HG03139 (cell line): ENCODE results near the gene NCBP3.

Experiments
- ATAC-seq: cut with Tn5 transposase; IDR thresholded peaks from one replicate; pipeline ENCODE4 v1.9.1; 2021; ENCODE audit not compliant: unreplicated experiment

NCBP3 gene

GRCh38 chr17:3761036-3761917, 84.8 kb downstream of the NCBP3 start:
- no peak for ATAC-seq

GRCh38 chr17:3759597-3760216, 86.3 kb downstream of the NCBP3 start:
- no peak for ATAC-seq

GRCh38 chr17:3755335-3756030, 90.6 kb downstream of the NCBP3 start:
- no peak for ATAC-seq

- no peak for ATAC-seq
Measured at GRCh38 chr17:3754458-3755334, 91.3 kb downstream of the NCBP3 start.

GRCh38 chr17:3754066-3754457, 92.0 kb downstream of the NCBP3 start:
- no peak for ATAC-seq

GRCh38 chr17:3753624-3754023, 92.4 kb downstream of the NCBP3 start:
- no peak for ATAC-seq
